Measurements from ENCODE around the gene POLR3A.

The POLR3A gene

GRCh38 chr10:78045856-78046255 is 16.5 kb upstream of the POLR3A start:
- no peak for DNase-seq

- DNase-seq = peak; percentile 22
Observed at GRCh38 chr10:78045237-78045636, 15.9 kb upstream of the POLR3A start.

GRCh38 chr10:78044699-78045098 is 15.4 kb upstream of the POLR3A start:
- no peak for DNase-seq

- DNase-seq = no peak
Observed at GRCh38 chr10:78044179-78044578, 14.9 kb upstream of the POLR3A start.

GRCh38 chr10:78042752-78043104 is 13.4 kb upstream of the POLR3A start:
- no peak for DNase-seq

- DNase-seq = no peak
Observed at GRCh38 chr10:78042058-78042751, 12.9 kb upstream of the POLR3A start.

- no peak for DNase-seq
Observed at GRCh38 chr10:78041170-78042057, 12.1 kb upstream of the POLR3A start.

- DNase-seq = no peak
Observed at GRCh38 chr10:78039743-78040142, 10.4 kb upstream of the POLR3A start.

GRCh38 chr10:78038791-78039547 is 9.7 kb upstream of the POLR3A start:
- DNase-seq = no peak

GRCh38 chr10:78038105-78038504 is 8.8 kb upstream of the POLR3A start:
- DNase-seq = no peak

GRCh38 chr10:78035933-78036583 is 6.7 kb upstream of the POLR3A start:
- DNase-seq = no peak

- no peak for DNase-seq
Observed at GRCh38 chr10:78035437-78035836, 6.1 kb upstream of the POLR3A start.

GRCh38 chr10:78035025-78035424 is 5.7 kb upstream of the POLR3A start:
- no peak for DNase-seq

- peak; percentile 98 for DNase-seq
Observed at GRCh38 chr10:78033637-78034470, 4.5 kb upstream of the POLR3A start, which contains the start of gene RPS24. Gene RPS24 (plus strand): TSS chr10:78033863. CDS start chr10:78033902, 39 bp downstream.

GRCh38 chr10:78033387-78033636 is 4.0 kb upstream of the POLR3A start:
- DNase-seq = no peak

- DNase-seq = no peak
Observed at GRCh38 chr10:78028438-78029268, 662 bp downstream of the POLR3A start.

- DNase-seq = no peak
Observed at GRCh38 chr10:78025685-78026364, 3.5 kb downstream of the POLR3A start.

GRCh38 chr10:78023741-78024140 is 5.6 kb downstream of the POLR3A start:
- no peak for DNase-seq

GRCh38 chr10:78021201-78021600 is 8.1 kb downstream of the POLR3A start:
- DNase-seq = no peak

- no peak for DNase-seq
Observed at GRCh38 chr10:78019264-78019663, 10.1 kb downstream of the POLR3A start.

- no peak for DNase-seq
Observed at GRCh38 chr10:78017856-78018255, 11.5 kb downstream of the POLR3A start.
